G401 (cell line): Measurements from ENCODE around the gene IGF1R. TPM values are rescaled to one million over a fixed set of nuclear protein-coding genes. Genes with fewer than 3 reads are reported as not detected.

Experiments used
- DNase-seq: peaks from one replicate; pipeline ENCODE4 v3.0.0-alpha.2; 2015; ENCODE audit warnings: low spot score
- in situ Hi-C: cut with HindIII; loops from 2 replicates; pipeline ENCODE4 v1.10.0; 2016; ENCODE audit warnings: low sequenced_read_pairs, mixed read lengths
- total RNA-seq: library from RNA; depleted of rRNA; stranded (reverse); fragments of >200 nt; shearing (Covaris generic); gene quantifications from 2 replicates; pipeline ENCODE4 v1.2.3, GENCODE V29; 2014

The IGF1R gene
- total RNA-seq, 1 experiment from 2014 or later, result 21.0 TPM

- in situ Hi-C loops, result no loop called here
- DNase-seq, result no peak
Observed at GRCh38 chr15:98760112-98760826, 111.9 kb downstream of the IGF1R start.

GRCh38 chr15:98760975-98761374, 112.6 kb downstream of the IGF1R start:
- in situ Hi-C loops, result no loop called here
- DNase-seq, result no peak

GRCh38 chr15:98763179-98763578, 114.8 kb downstream of the IGF1R start:
- no peak for DNase-seq
- in situ Hi-C loops, result no loop called here

- in situ Hi-C loops, result no loop called here
- no peak for DNase-seq
Observed at GRCh38 chr15:98764291-98764690, 116.0 kb downstream of the IGF1R start.

- DNase-seq, result no peak
- in situ Hi-C loops, result no loop called here
Observed at GRCh38 chr15:98765610-98766009, 117.3 kb downstream of the IGF1R start.

- no peak for DNase-seq
- in situ Hi-C loops, result no loop called here
Observed at GRCh38 chr15:98767692-98768091, 119.4 kb downstream of the IGF1R start.

GRCh38 chr15:98769867-98770266, 121.5 kb downstream of the IGF1R start:
- DNase-seq, result no peak
- in situ Hi-C loops, result no loop called here

- DNase-seq, result no peak
- in situ Hi-C loops, result no loop called here
Observed at GRCh38 chr15:98770984-98771383, 122.6 kb downstream of the IGF1R start.

GRCh38 chr15:98771541-98771940, 123.2 kb downstream of the IGF1R start:
- in situ Hi-C loops, result no loop called here
- DNase-seq, result no peak

- DNase-seq, result no peak
- in situ Hi-C loops, result no loop called here
Observed at GRCh38 chr15:98772895-98773294, 124.6 kb downstream of the IGF1R start.

GRCh38 chr15:98773616-98774015, 125.3 kb downstream of the IGF1R start:
- no peak for DNase-seq
- in situ Hi-C loops, result no loop called here

GRCh38 chr15:98774756-98775497, 126.6 kb downstream of the IGF1R start:
- no peak for DNase-seq
- in situ Hi-C loops, result no loop called here

- in situ Hi-C loops, result no loop called here
- DNase-seq, result no peak
Observed at GRCh38 chr15:98775498-98776230, 127.3 kb downstream of the IGF1R start.

- in situ Hi-C loops, result no loop called here
- no peak for DNase-seq
Observed at GRCh38 chr15:98776607-98777281, 128.4 kb downstream of the IGF1R start.

GRCh38 chr15:98777426-98777825, 129.1 kb downstream of the IGF1R start:
- in situ Hi-C loops, result no loop called here
- DNase-seq, result no peak

GRCh38 chr15:98778263-98778959, 130.1 kb downstream of the IGF1R start:
- DNase-seq, result no peak
- in situ Hi-C loops, result no loop called here

GRCh38 chr15:98778960-98779359, 130.6 kb downstream of the IGF1R start:
- in situ Hi-C loops, result no loop called here
- peak; percentile 41 for DNase-seq

GRCh38 chr15:98779463-98780071, 131.2 kb downstream of the IGF1R start:
- in situ Hi-C loops, result no loop called here

GRCh38 chr15:98781838-98782237, 133.5 kb downstream of the IGF1R start:
- DNase-seq, result no peak
- in situ Hi-C loops, result no loop called here

More at GRCh38 chr15:98779463-98780071, 131.2 kb downstream of the IGF1R start:
- DNase-seq, result peak; percentile 78
